PC-3 (cell line): ENCODE results near the gene AIPL1. TPM values are rescaled to one million over a fixed set of nuclear protein-coding genes. Genes with fewer than 3 reads are reported as not detected.

Source experiments
- ATAC-seq: fragments of 200-7000 bp; cut with Tn5 transposase; 2 replicates; pipeline ENCODE4 v1.9.1; 2020; ENCODE audit warnings: mild to moderate bottlenecking, moderate library complexity
- BruUV-seq: library from RNA; stranded (reverse); fragments of 400-500 nt; replicated peaks from 2 replicates; lab custom pipeline; 2021; lab: Mats Ljungman, UMichigan
- CTCF ChIA-PET: fragments of 300-600 bp; sonication (Branson Sonifier 250); formaldehyde crosslinking; loops from one replicate; lab custom pipeline; 2022; ENCODE audit warnings: antibody characterized with exemption; lab: Charles Lee
- POLR2A ChIA-PET: fragments of 300-600 bp; sonication (Branson Sonifier 250); formaldehyde crosslinking; loops from one replicate; lab custom pipeline; 2022; ENCODE audit warnings: antibody characterized with exemption; ENCODE audit not compliant: unreplicated experiment; lab: Charles Lee
- DNase-seq: peaks from one replicate; pipeline ENCODE4 v3.0.0-alpha.2; 2015
- H2AFZ ChIP-seq: fragments of 300-600 bp; sonication (generic); 2 replicates; pipeline ENCODE4 v1.6.0; 2016; ENCODE audit warnings: antibody characterized with exemption, low read length
- H3F3A ChIP-seq: fragments of 300-600 bp; sonication (generic); one replicate; pipeline ENCODE4 v1.6.0; 2017; ENCODE audit warnings: antibody characterized with exemption, low read length, control low read depth, mild to moderate bottlenecking; ENCODE audit not compliant: unreplicated experiment
- H3K27ac ChIP-seq: fragments of 300-600 bp; sonication (generic); 2 replicates; pipeline ENCODE4 v1.5.1; 2016; ENCODE audit warnings: mild to moderate bottlenecking, low read length
- H3K27me3 ChIP-seq: fragments of 300-600 bp; sonication (generic); 2 replicates; pipeline ENCODE4 v1.6.1; 2016; ENCODE audit warnings: low read length, mixed read lengths
- H3K36me3 ChIP-seq: fragments of 300-600 bp; sonication (generic); 2 replicates; pipeline ENCODE4 v1.6.1; 2016; ENCODE audit warnings: low read depth, mixed run types, low read length, mixed read lengths
- H3K4me1 ChIP-seq: fragments of 300-600 bp; sonication (generic); 2 replicates; pipeline ENCODE4 v1.5.1; 2016; ENCODE audit warnings: low read length; ENCODE audit not compliant: insufficient read depth
- H3K4me2 ChIP-seq: fragments of 300-600 bp; sonication (generic); 2 replicates; pipeline ENCODE4 v1.6.0; 2016; ENCODE audit warnings: low read length
- H3K4me3 ChIP-seq: fragments of 300-600 bp; sonication (generic); 2 replicates; pipeline ENCODE4 v1.5.1; 2016; ENCODE audit warnings: mild to moderate bottlenecking, low read length, mixed read lengths
- H3K79me2 ChIP-seq: fragments of 300-600 bp; sonication (generic); 2 replicates; pipeline ENCODE4 v1.6.1; 2017; ENCODE audit warnings: low read length, mixed read lengths
- H3K9ac ChIP-seq: fragments of 300-600 bp; sonication (generic); 2 replicates; pipeline ENCODE4 v1.6.0; 2016; ENCODE audit warnings: mild to moderate bottlenecking, low read length
- H3K9me2 ChIP-seq: fragments of 300-600 bp; sonication (generic); replicated peaks from 2 replicates; pipeline ENCODE4 v1.6.1; 2016; ENCODE audit warnings: mixed run types, low read length, mixed read lengths
- H3K9me3 ChIP-seq: fragments of 300-600 bp; sonication (generic); 2 replicates; pipeline ENCODE4 v1.6.1; 2016; ENCODE audit warnings: low read length, mixed read lengths
- H4K20me1 ChIP-seq: fragments of 300-600 bp; sonication (generic); 2 replicates; pipeline ENCODE4 v1.6.1; 2016; ENCODE audit warnings: low read length, mixed read lengths
- EZH2 ChIP-seq: fragments of 300-600 bp; sonication (generic); IDR thresholded peaks from one replicate; pipeline ENCODE4 v1.6.1; 2017; ENCODE audit warnings: antibody characterized with exemption, mild to moderate bottlenecking, low read length; ENCODE audit not compliant: unreplicated experiment
- EZH2phosphoT487 ChIP-seq: fragments of 300-600 bp; sonication (generic); IDR thresholded peaks from 2 replicates; pipeline ENCODE4 v1.6.1; 2018; ENCODE audit warnings: mild to moderate bottlenecking, antibody characterized with exemption, low read length, borderline replicate concordance
- intact Hi-C: fragments of 100-400 bp; cut with micrococcal nuclease; formaldehyde crosslinking; loops from 2 replicates; pipeline ENCODE4 v1.9.0; 2023
- total RNA-seq: library from RNA; depleted of rRNA; stranded (reverse); fragments of >200 nt; gene quantifications from 2 replicates; pipeline ENCODE4 v1.2.3, GENCODE V29; 2014
- TF ChIP-seq, protein P1 (sequence below): fragments of 300-600 bp; sonication (generic); conservative IDR thresholded peaks from 2 replicates; pipeline ENCODE4 v1.5.1; 2017; ENCODE audit warnings: antibody characterized with exemption, low read depth, mild to moderate bottlenecking, low read length

Gene AIPL1
- total RNA-seq, 1 experiment from 2014 or later, result not detected

- Histone ChIP-seq H3K36me3 (no peaks in the 10 kb centered on the region), H3K9ac (no peak overlapping the region), H2AFZ (no peak overlapping the region), H3K4me3 (no peak overlapping the region), H3K4me1 (no peaks in the 10 kb centered on the region), H4K20me1 (no peaks in the 10 kb centered on the region), H3K9me3 (no peaks in the 10 kb centered on the region), H3K27ac (no peak overlapping the region), H3K79me2 (no peaks in the 10 kb centered on the region), H3K27me3 (no peaks in the 10 kb centered on the region), H3K9me2 (no peaks in the 10 kb centered on the region), H3K4me2 (no peak overlapping the region), H3F3A (no peaks in the 10 kb centered on the region)
- ATAC-seq (no peak), DNase-seq (no peak)
- CTCF ChIA-PET, result no interaction called here
- intact Hi-C loops, result no loop called here
- BruUV-seq, result no TSS peak
- TF ChIP-seq, protein P1, sequence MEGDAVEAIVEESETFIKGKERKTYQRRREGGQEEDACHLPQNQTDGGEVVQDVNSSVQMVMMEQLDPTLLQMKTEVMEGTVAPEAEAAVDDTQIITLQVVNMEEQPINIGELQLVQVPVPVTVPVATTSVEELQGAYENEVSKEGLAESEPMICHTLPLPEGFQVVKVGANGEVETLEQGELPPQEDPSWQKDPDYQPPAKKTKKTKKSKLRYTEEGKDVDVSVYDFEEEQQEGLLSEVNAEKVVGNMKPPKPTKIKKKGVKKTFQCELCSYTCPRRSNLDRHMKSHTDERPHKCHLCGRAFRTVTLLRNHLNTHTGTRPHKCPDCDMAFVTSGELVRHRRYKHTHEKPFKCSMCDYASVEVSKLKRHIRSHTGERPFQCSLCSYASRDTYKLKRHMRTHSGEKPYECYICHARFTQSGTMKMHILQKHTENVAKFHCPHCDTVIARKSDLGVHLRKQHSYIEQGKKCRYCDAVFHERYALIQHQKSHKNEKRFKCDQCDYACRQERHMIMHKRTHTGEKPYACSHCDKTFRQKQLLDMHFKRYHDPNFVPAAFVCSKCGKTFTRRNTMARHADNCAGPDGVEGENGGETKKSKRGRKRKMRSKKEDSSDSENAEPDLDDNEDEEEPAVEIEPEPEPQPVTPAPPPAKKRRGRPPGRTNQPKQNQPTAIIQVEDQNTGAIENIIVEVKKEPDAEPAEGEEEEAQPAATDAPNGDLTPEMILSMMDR, result no peak
- no peak for TF ChIP-seq EZH2
- TF ChIP-seq EZH2phosphoT487, result no peak
- POLR2A ChIA-PET, result no interaction called here
Measured at GRCh38 chr17:6478486-6478885, 43.6 kb upstream of the AIPL1 start.

GRCh38 chr17:6477831-6478383 is 43.0 kb upstream of the AIPL1 start:
- H3K9me2 ChIP-seq, result no peaks in the 10 kb centered on the region
- no peaks in the 10 kb centered on the region for H3K36me3 ChIP-seq
- intact Hi-C loops, result no loop called here
- H3K4me3 ChIP-seq, result no peak overlapping the region
- TF ChIP-seq, protein P1, result no peak
- TF ChIP-seq EZH2 (no peak), EZH2phosphoT487 (no peak)
- H3F3A ChIP-seq, result no peaks in the 10 kb centered on the region
- H3K27ac ChIP-seq, result no peak overlapping the region
- H3K9me3 ChIP-seq, result no peaks in the 10 kb centered on the region
- DNase-seq, result no peak
- POLR2A ChIA-PET, result no interaction called here
- H3K27me3 ChIP-seq, result no peaks in the 10 kb centered on the region
- H3K9ac ChIP-seq, result no peak overlapping the region
- peaks cover 2% of the 10 kb centered on the region for H3K4me1 ChIP-seq
- no peak overlapping the region for H2AFZ ChIP-seq
- no peak for ATAC-seq
- CTCF ChIA-PET, result no interaction called here
- no peaks in the 10 kb centered on the region for H3K79me2 ChIP-seq
- no TSS peak for BruUV-seq
- H3K4me2 ChIP-seq, result no peak overlapping the region
- H4K20me1 ChIP-seq, result no peaks in the 10 kb centered on the region

DNA sequence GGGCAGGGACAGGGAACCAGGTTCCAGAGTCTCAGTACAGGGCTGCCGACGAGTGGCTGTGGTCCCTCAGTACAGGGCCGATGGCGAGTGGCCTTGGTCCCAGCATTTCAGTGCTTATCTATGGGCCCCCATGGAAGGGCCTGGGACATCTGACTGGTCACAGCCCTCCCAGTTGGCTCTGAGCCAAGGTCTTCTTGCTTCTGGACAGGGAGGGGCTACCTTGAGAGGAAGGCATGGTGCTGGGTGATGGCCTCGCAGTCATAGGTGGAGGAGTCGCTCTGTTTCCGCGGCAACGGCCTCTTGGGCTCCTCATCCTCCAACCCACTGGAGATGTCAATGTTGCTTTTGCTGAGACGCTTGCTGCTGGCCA is 41.9 kb upstream of the AIPL1 start:
- Histone ChIP-seq H3K9ac (no peak overlapping the region), H3K27ac (no peak overlapping the region), H4K20me1 (no peaks in the 10 kb centered on the region), H3K9me2 (no peaks in the 10 kb centered on the region), H3K9me3 (no peaks in the 10 kb centered on the region), H3K4me1 (peaks cover 9% of the 10 kb centered on the region), H3K36me3 (no peaks in the 10 kb centered on the region), H3K79me2 (no peaks in the 10 kb centered on the region), H3K4me3 (no peak overlapping the region), H3K4me2 (no peak overlapping the region), H3F3A (no peaks in the 10 kb centered on the region), H3K27me3 (no peaks in the 10 kb centered on the region), H2AFZ (no peak overlapping the region)
- CTCF ChIA-PET, result no interaction called here
- BruUV-seq, result no TSS peak
- intact Hi-C loops, result no loop called here
- POLR2A ChIA-PET, result no interaction called here
- DNase-seq (no peak), ATAC-seq (no peak)
- TF ChIP-seq, protein P1, result no peak
- TF ChIP-seq EZH2, result no peak
- TF ChIP-seq EZH2phosphoT487, result no peak
